SW 1271 (cell line): Measurements from ENCODE around the gene PAAF1.

Source experiments
- DNase-seq, 2 experiments: peaks; one replicate each; lab custom pipeline; 2025; lab: John Stamatoyannopoulos, UW

Gene PAAF1

DNA sequence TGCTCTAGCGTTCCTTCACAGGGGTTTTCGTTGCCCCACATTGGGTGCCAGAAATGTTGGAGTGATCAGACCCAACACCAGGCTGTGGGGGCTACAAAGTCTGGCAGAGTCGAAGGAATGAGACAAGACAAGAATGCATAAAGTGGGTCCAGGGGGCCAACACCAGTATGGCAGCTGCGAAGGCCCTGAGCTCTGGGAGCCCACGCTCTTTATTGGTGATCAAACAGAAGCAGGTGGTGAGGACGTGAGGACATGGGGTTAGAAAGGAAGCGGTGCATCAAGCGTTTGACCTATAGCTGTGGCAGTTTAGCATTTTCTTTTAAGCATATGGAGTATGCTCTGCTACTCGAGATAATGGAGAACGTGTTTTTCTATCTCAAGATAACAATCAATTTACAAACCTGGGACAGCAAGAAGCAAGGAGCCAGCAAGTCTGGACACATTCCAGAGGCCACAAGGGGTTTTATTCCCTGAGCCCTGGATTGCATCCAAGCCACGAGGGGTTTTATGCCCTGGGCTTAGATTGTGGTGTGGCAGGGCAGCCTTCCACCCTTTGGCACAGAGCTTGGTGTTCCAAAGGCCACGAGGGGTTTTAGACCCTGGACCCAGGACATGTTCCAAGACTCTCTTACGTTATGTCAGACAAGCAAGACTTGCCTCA lies 70.1 kb downstream of the PAAF1 start:
- DNase-seq, result no peak

DNA sequence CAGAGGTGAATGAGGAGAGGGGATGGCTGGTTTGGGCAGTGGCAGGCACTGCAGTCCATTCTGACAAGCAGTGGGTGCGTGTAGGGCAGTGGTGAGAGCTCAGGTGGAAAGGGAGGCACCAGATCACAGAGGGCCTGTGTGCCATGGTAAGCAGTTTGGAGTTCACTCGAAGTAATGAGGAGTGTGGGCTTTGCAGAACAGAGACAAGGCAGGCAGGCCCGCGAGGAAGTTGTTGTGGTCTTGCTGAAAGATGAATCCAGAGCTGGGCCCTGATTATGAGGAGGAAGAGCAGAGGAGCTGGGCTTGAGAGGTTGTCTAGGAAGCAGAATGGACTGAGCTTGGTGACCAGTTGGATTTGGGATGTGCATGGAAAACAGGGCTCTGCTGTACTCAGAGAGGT lies 72.4 kb downstream of the PAAF1 start:
- DNase-seq, result no peak

DNA sequence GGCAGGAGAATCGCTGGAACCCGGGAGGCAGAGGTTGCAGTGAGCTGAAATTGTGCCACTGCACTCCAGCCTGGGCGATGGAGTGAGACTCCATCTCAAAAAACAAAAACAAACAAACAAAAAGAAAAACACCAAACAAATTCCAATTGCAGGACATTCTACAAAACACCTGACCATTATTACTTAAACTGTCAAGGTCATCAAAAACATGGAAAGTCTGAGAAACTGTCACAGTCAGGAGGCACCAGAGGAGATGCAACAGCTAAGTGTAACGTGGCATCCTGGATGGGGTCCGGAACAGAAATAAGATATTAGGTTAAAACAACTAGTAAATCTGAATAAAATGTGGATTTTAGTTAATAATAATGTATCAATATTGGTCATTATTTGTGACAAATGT lies 73.1 kb downstream of the PAAF1 start:
- no peak for DNase-seq

DNA sequence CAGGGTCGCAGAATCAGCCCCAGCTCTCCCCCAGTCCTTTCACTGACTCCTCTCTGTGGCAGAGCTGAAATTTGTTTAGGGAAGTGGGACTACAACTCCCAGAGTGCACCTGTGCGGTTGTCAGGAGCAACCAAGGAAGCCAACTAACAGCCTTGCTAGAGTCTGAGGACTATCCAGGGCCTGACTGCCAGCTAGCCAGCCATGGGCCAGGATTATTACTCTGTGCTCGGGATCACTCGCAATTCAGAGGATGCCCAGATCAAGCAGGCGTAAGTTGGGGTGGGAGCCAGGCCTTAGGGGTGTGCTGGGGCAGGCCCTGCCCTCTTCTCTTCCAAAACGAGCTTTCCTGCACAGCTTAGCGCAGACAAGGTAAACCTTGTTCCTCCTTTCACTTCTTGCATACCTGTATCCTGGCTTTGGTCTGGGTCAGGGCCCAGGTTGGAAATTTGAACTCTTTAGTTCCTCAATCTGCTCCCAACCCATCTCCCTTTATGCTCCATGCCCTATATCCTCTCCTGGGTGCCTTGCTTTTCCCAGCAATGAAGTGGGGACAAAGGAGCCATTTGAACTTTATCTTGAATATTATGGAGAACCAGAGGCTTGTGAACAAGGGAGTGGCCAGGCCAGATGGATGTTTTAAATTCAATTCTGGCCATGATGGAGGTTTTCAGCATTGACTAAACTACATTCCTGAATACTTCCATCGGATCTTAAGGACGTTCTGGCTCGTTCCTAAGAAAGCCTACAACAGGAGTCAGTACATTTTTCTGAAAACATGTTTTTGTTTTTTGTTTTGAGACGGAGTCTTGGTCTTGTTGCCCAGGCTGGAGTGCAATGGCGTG lies 74.3 kb downstream of the PAAF1 start, which contains the start of gene DNAJB13:
Gene DNAJB13, plus strand, starts transcription at position 158 of the 842 bp plus-strand sequence. Its CDS starts 44 bp downstream, at position 202.
- peak in 1 of 2 experiments; percentile 44 for DNase-seq

DNA sequence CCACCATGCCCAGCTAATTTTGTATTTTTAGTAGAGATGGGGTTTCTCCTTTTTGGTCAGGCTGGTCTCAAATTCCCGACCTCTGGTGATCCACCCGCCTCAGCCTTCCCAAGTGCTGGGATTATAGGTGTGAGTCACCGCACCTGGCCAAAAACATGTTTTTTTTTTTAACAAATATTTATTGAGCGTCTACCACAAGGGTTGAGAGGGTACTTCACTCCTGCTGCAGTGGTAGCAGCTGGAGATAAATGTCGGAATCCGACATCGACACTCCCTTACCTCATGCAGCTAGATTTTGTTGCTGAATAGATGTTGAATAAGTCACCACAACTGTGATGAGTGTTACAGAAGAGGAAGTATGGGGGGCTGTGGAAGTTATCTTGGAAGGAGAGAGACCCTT lies 75.0 kb downstream of the PAAF1 start:
- no peak for DNase-seq

DNA sequence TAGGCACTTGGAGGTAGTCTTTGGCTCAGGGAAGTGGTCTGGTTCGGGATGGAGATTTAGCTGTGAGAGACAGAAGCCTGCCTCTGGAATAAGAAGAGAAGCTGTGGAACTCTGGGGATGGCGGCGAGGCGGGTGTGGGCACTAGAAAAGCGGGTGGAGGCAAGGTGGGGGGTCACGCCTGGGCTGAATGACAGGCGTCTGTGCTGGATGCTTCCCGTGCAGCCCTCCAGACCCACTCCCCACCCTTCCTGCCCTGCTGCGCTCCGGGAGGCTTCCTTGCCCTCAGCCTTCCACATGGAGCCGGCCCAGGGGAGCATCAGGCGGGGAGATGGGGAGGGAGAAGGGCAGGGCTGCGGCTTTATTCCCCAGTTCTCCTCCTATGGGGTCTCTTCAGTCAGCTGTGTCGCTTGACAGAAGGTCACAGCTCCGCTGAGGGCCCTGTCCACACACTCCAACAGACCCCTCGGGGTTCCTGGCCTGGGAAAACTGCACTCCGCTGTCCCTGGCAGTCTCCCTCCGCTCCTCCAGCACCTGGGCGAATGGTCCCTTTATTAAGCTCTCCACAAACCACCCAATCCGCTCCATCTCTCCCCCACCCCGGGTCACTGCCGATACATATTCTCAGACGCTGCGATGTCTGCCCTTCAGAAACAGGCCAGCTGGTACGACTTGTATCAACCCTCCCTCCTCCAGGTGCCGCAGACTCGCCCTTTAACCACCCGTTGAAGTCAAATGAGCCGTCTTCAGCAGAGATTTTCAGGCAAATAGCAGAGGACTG lies 80.3 kb downstream of the PAAF1 start:
- no peak for DNase-seq

DNA sequence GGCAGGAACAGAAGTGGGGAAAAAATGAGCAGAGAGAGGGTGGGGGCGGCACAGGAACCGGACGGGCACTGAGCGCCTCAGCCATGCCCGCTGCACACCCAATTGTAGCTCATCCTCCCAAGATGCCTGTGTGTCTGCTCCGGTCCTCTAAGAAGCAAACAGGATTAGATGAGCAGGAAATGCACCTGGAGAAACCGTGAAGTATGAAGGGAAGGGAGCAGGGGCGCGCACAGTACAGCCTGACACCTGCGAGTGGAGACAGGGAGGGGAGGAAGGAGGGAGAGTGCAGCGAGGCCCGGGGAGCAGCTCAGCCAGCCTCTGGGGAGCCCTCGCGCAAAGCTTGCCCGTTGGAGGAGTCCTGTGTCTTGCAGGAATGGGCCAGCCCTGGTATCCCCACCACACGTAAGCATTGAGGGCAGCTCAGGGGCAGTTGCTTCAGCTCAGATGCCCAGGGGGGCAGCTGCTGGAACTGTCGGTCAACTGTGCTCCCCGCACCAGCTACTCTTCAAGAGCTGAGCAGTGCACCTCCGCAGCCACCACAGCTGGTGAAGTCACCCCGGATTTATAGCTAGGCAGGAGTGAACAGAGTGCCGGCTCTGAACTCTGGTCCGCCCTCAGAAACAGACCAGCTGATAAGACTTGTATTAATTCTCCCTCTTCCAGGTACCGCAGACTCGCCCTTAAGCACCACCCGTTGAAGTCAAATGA lies 81.0 kb downstream of the PAAF1 start:
- DNase-seq, result no peak

DNA sequence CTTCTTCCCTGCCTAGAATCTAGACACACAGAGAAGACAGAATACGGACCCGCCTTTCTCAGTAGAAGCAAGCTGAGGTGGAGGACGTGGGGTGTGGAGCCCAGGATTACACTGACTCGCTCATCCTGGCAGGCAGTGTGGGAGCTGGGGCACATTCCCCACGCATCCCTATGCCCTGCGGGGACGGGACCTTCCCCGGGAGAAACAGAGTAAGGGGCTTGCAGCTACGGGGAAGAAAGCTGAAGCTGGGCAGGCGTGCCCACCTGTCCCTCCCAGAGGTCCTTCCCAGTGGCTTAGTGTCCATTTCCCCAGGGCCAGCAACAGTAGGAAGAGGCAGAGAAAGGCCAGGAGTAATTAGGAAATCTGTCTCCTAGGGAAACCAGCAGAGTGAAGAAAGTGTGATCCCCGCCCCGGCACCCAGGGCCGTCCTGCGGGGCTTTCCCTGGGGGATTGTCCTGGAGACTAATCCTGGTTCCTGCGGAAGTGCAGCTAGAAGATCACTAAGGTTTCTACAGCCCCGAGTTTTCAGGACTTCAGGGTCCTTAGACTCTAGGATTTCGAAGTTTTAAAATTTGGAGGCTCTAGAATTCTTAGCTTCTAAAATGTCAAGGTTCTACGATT lies 81.8 kb downstream of the PAAF1 start:
- DNase-seq, result no peak

DNA sequence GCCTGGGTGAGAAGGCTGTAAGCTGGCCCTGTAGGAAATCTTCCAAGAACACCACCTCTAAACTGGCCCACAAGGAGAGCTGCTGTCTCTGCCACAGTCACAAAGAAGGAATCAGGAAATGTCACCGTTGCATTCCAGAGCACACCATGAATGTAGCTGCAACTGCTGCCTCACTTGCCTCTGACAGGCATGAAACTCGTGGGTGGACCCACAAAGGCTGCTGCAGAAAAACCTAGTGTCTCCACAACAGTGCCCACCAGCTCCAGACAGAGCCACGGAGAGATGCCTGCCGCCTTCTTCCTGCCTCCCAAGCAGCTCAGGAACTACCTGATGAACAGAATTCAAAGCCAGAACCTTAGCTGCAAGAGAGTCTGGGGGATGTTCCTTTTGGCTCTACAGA lies 84.5 kb downstream of the PAAF1 start:
- DNase-seq, result no peak

DNA sequence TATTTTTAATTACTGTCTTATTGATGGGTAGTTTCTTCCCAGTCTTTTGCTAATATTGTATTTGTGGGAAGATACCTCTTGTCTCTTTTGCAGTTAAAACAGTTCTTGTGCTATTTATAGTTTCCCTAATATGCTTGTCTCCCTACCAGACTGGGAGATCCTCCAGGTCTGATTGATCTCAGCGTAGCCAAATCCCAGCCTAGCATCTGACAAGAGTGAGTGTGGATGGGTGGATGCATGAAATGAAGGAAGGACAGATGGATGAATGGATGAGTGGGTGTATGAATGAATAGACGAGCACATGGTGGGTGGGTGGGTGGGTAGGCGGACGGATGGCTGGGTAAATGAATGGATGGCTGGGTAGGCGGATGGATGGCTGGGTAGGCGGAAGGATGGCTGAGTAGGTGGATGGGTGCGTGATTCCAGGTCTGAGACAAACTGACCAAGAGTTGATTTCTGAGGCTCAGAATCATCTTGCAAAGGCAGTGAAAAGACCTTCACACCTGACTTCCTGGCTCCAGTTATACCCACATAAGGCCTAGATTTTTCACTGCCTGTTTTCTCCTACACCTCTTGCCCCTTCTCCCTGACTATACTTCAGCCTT lies 85.4 kb downstream of the PAAF1 start:
- no peak for DNase-seq

DNA sequence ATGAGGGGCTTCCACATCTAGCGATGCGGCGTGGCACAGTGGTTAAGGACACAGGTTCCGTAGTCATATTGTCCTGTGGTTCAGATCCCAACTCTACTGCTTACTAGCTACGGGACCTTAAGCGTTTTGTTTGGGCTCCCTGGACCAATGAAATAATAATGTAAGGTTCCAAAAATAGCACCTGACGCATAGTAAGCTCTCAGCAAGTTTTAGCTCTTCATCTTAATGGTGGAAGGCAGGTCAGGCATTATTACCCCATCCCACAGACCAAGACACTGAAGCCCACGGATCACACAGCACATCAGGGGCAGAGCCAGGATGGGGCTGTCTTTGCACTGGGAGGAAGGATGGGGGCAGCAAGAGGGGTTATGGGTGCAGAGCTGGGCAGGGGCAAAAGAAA lies 87.1 kb downstream of the PAAF1 start:
- no peak for DNase-seq

DNA sequence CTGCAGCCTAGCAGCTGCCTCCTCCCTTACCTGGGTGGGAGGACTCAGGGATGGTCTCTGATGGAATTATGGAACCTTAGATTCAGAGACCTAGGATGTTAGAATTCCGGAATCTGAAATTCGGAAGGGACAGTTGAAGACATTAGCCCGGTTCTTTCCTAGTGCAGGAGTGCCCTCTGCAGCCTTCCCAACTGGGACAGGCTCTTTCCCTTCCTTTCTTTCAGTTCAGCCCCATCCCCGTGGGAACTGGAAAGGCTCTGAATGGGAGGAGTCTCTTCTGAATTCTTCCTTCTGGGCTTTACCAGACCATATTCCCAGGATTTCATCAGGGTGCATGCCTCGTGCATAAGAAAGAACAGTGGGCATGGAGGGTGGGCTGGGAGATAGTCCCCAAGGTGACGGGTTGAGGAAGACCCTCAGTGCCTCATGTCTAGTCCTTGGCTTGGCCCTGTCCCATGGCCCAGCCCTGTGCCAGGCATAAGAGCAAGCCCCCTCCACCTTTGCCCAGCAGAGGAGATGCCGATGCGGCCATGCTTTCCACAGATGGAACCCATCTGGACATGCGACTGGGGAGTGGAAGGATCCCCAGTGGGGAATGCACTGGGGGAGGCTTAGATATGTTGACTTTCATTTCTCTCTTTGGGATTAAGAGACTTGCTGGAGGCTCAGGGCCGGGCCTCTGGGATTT lies 88.4 kb downstream of the PAAF1 start:
- no peak for DNase-seq

DNA sequence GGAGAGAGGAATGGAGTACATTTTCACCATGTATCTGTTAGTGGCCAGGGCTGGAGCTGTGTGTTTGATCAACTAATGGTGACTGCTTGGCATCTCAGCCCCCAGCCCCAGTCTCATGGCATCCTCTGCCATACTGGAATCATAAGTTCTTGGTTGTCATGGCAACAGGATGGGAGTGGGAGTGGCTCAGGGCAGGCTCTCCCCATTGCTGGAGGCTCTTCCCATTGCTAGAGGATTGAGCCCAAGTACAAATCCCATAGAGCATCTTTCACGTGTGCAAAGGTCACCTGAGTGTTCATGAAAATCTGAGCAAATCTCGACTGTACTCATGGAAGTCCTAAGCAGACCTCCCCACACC lies 88.9 kb downstream of the PAAF1 start:
- DNase-seq, result no peak

DNA sequence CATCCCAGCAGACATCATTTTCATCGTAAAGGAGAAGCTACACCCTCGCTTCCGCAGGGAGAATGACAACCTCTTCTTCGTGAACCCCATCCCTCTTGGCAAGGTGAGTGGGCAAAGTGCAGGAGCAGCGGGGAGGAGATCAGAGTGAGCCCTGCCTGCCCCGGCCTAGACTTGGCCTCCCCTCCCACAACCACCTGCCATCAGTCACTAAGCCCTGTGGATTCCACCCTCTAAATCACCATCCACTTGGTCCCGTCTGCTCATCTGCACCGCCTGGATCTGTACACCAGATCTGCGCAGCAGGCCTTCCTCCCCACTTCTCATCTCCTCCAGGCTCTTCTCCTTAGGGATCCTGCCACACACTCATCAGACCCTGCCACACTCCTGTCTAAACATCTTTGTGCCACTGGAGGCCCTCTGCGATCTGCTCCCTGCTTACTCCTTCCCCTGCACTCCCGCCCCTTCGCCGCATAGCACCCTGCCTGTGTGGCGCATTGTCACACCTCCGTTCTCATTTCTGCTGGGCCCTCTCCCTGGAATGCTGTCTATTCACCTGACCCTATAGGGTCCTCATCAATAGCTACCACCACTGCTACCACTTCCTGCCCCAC lies 91.7 kb downstream of the PAAF1 start:
- DNase-seq, result no peak

DNA sequence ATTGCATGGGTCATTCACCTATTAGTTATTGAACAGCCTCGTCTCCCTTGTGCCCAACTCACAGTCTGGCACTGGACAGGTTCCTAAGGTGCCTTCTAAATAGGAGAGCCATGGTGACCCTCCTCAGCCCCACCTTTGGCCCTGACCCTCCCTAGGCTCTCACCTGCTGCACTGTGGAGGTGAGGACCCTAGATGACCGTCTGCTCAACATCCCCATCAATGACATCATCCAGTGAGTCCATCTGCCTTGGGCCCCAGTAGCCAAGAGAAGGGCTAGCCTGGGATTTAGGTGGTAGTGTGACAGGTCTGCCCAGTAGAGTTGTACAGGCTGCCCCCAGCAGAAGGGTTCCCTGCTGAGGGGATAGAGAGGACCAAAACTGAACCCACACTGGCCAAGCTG lies 92.3 kb downstream of the PAAF1 start:
- no peak for DNase-seq

DNA sequence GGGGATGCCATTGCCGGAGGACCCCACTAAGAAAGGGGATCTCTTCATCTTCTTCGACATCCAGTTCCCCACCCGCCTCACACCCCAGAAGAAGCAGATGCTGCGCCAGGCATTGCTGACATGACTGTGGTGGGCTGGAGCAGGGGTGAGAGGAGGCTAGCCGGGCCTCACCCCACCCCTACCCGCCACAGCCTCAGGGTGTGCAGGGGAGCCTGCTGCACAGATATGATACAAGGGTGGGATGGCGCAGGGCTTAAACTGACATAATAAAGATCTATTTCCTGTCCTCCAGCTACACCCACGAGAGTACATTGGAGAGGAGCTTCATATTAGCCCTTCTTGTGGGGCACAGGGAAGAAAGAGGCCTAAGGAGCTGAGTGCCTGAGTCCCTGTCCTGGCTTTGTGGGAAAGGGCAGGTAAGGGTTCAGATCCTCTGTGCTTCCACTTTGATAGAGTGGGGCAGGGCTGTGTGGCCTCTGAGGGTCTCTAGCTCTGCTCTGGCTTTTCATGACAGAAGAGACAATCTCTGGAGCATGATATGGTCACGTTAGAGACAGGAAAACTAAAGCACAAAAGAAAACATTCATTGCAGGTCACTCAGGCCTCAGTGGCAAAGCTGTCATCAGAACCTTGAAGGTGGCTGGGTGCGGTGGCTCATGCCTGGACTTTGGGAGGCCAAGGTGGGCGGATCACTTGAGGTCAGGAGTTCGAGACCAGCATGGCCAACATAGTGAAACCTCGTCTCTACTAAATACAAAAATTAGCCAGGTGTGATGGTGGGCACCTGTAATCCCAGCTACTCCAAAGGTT lies 93.4 kb downstream of the PAAF1 start:
- no peak for DNase-seq

DNA sequence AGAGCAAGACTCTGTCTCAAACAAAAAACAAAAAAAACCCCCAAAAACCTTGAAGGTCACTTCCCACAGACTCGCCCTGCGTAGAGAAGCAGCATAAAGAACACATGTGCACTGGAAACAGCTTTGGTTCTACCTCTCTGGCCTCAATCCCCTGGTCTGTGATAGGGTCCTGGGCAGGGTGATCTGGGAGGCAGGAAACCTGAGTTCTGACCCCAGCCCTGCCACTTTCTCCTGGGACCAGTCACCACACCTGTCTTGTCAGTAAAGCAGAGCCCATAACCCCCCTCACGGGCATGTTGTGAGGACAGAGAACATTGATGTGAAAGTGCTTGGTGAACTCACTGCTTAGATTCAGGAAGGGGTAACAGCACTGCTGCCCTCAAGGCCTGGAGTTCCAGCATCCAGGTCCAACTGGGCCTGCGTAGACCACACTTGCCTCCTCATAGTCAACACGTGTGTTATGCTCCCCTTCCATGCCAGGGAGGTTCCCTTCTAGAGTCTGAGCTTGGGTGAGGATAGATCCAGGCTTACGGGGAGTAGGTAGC lies 94.4 kb downstream of the PAAF1 start:
- DNase-seq, result no peak

DNA sequence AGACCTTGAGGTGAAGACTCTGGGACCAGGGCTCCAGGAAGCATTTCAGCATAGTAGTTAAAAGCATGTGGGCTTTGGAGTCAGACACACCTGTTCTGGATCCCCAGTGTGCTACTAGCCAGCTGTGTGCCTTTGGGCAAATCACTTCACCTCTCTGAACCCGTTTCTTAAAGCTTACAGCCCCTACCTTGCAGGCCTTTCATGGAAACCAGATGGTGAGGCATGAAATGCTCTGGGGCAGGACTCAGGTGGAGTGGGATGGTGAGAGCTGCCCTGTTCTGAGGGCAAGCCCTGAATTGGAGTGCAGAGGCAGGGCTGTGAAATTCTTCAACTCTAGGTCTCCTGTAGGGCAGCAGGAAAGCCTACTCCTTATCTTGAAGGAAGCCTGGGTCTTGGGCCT lies 95.4 kb downstream of the PAAF1 start:
- no peak for DNase-seq
